HCT116 (cell line): ENCODE measurements around the gene SLC24A3. TPM values are rescaled to one million over a fixed set of nuclear protein-coding genes. Genes with fewer than 3 reads are reported as not detected.

ENCODE experiments used
- ATAC-seq: fragments of 200-7000 bp; cut with Tn5 transposase; 2 replicates; pipeline ENCODE4 v1.9.1; 2020; ENCODE audit warnings: mild to moderate bottlenecking, moderate library complexity
- BruUV-seq: library from RNA; stranded (reverse); fragments of 400-500 nt; replicated peaks from 2 replicates; lab custom pipeline; 2021; lab: Mats Ljungman, UMichigan
- CTCF ChIA-PET: fragments of 300-600 bp; sonication (Branson Sonifier 250); formaldehyde crosslinking; loops from one replicate; lab custom pipeline; 2021; ENCODE audit warnings: antibody characterized with exemption; lab: Charles Lee
- POLR2A ChIA-PET: fragments of 300-600, 350-600 bp; sonication (Branson Sonifier 250); formaldehyde crosslinking; loops from one replicate; lab custom pipeline; 2021; ENCODE audit warnings: antibody characterized with exemption; lab: Charles Lee
- RAD21 ChIA-PET, 2 experiments: fragments of 300-600 bp; sonication (Branson Sonifier 250); formaldehyde crosslinking; loops; one replicate each; lab custom pipeline; 2023; ENCODE audit warnings: low total read pairs in 2 of 2; ENCODE audit not compliant: uncharacterized antibody in 2 of 2, unreplicated experiment in 2 of 2, low non-redundant PET in 1 of 2; lab: Charles Lee
- DNase-seq: peaks from one replicate; pipeline ENCODE4 v3.0.0-alpha.2; 2010; ENCODE audit warnings: low read depth, low spot score
- H2AFZ ChIP-seq: fragments of 200-600 bp; shearing (Covaris generic), sonication (generic); 2 replicates; pipeline ENCODE4 v1.6.1; 2017; ENCODE audit warnings: low read depth, mixed run types, mixed read lengths, antibody characterized with exemption, low read length; ENCODE audit not compliant: poor library complexity, severe bottlenecking
- H3K27ac ChIP-seq: 2 replicates; pipeline ENCODE4 v1.5.1; 2012; ENCODE audit warnings: low read depth, low read length
- H3K27me3 ChIP-seq: fragments of 200-600 bp; sonication (generic); 2 replicates; pipeline ENCODE4 v1.6.1; 2016; ENCODE audit warnings: mixed run types, low read length, mixed read lengths; ENCODE audit not compliant: insufficient read depth
- H3K36me3 ChIP-seq, 2 experiments: fragments of 200-500 bp in 1 of 2; fragments of 200-600 bp in 1 of 2; sonication (Bioruptor generic) in 1 of 2; sonication (generic) in 1 of 2; 2 replicates each; pipeline versions ENCODE4 v1.5.1 to v1.6.1; 2014 to 2016; ENCODE audit warnings: low read length in 2 of 2, inconsistent platforms in 1 of 2, mixed read lengths in 1 of 2, mixed run types in 1 of 2; ENCODE audit not compliant: insufficient read depth in 2 of 2, control insufficient read depth in 1 of 2
- H3K4me1 ChIP-seq, 2 experiments: fragments of 200-600 bp in 1 of 2; sonication (generic) in 1 of 2; 2 replicates each; pipeline versions ENCODE4 v1.5.1 to v1.6.1; 2012 to 2017; ENCODE audit warnings: low read length in 2 of 2, inconsistent platforms in 1 of 2, mild to moderate bottlenecking in 1 of 2, mixed read lengths in 1 of 2, mixed run types in 1 of 2, moderate library complexity in 1 of 2; ENCODE audit not compliant: insufficient read depth in 2 of 2, control insufficient read depth in 1 of 2
- H3K4me2 ChIP-seq: fragments of 200-600 bp; sonication (generic); 2 replicates; pipeline ENCODE4 v1.6.1; 2017; ENCODE audit warnings: mixed run types, low read length, mixed read lengths
- H3K4me3 ChIP-seq, 2 experiments: fragments of 200-600 bp in 1 of 2; sonication (generic) in 1 of 2; replicated peaks in 1 of 2; 2 replicates each; pipeline ENCODE4 v1.5.1; 2011 to 2016; ENCODE audit warnings: low read length in 2 of 2, control low read depth in 1 of 2, low read depth in 1 of 2, mild to moderate bottlenecking in 1 of 2, mixed read lengths in 1 of 2, mixed run types in 1 of 2
- H3K79me2 ChIP-seq: fragments of 200-600 bp; sonication (generic); 2 replicates; pipeline ENCODE4 v1.6.1; 2017; ENCODE audit warnings: mild to moderate bottlenecking, mixed run types, low read length, moderate library complexity, mixed read lengths; ENCODE audit not compliant: insufficient read depth
- H3K9ac ChIP-seq: fragments of 200-600 bp; sonication (generic); 2 replicates; pipeline ENCODE4 v1.6.1; 2016; ENCODE audit warnings: low read length, mixed read lengths
- H3K9me2 ChIP-seq: fragments of 200-600 bp; sonication (generic), shearing (Covaris generic); 2 replicates; pipeline ENCODE4 v1.6.1; 2017; ENCODE audit warnings: mixed run types, mild to moderate bottlenecking, moderate library complexity; ENCODE audit not compliant: insufficient read depth
- H3K9me3 ChIP-seq, 2 experiments: fragments of 200-500 bp in 1 of 2; fragments of 200-600 bp in 1 of 2; sonication (Bioruptor generic) in 1 of 2; sonication (generic) in 1 of 2; 2 replicates each; pipeline ENCODE4 v1.6.1; 2014 to 2017; ENCODE audit warnings: low read length in 2 of 2, mixed read lengths in 2 of 2, inconsistent platforms in 1 of 2, low read depth in 1 of 2, mild to moderate bottlenecking in 1 of 2, mixed run types in 1 of 2, moderate library complexity in 1 of 2; ENCODE audit not compliant: control insufficient read depth in 1 of 2, insufficient read depth in 1 of 2
- H4K20me1 ChIP-seq: fragments of 200-600 bp; sonication (generic), shearing (Covaris generic); 2 replicates; pipeline ENCODE4 v1.6.1; 2017; ENCODE audit warnings: mixed run types, mild to moderate bottlenecking, moderate library complexity; ENCODE audit not compliant: insufficient read depth
- CBX3 ChIP-seq: IDR thresholded peaks from 2 replicates; pipeline ENCODE4 v1.6.1; 2012; ENCODE audit warnings: low read depth
- CEBPB ChIP-seq: IDR thresholded peaks from 2 replicates; pipeline ENCODE4 v1.6.1; 2012; ENCODE audit warnings: low read depth
- EGR1 ChIP-seq: IDR thresholded peaks from 2 replicates; pipeline ENCODE4 v1.6.1; 2012; ENCODE audit warnings: low read depth
- EZH2 ChIP-seq: fragments of 200-600 bp; sonication (generic); IDR thresholded peaks from 2 replicates; pipeline ENCODE4 v1.6.1; 2017; ENCODE audit warnings: antibody characterized with exemption, mixed run types
- EZH2phosphoT487 ChIP-seq: fragments of 200-600 bp; IDR thresholded peaks from 2 replicates; pipeline ENCODE4 v1.6.1; 2018; ENCODE audit warnings: antibody characterized with exemption, borderline replicate concordance
- FOSL1 ChIP-seq: IDR thresholded peaks from 2 replicates; pipeline ENCODE4 v1.6.1; 2012; ENCODE audit warnings: low read depth
- JUND ChIP-seq: IDR thresholded peaks from 2 replicates; pipeline ENCODE4 v1.6.1; 2012
- POLR2A ChIP-seq: IDR thresholded peaks from 2 replicates; pipeline ENCODE4 v1.7.0; 2011; ENCODE audit warnings: borderline replicate concordance; ENCODE audit not compliant: insufficient read depth, insufficient read length; ENCODE audit errors: extremely low read depth
- POLR2AphosphoS5 ChIP-seq: IDR thresholded peaks from 2 replicates; pipeline ENCODE4 v1.6.1; 2011; ENCODE audit warnings: mild to moderate bottlenecking, low read depth, low read length, moderate library complexity
- SRF ChIP-seq: IDR thresholded peaks from 2 replicates; pipeline ENCODE4 v1.6.1; 2012; ENCODE audit warnings: low read depth
- TCF7L2 ChIP-seq: IDR thresholded peaks from 2 replicates; pipeline ENCODE4 v1.7.0; 2011; ENCODE audit warnings: borderline replicate concordance, inconsistent platforms; ENCODE audit not compliant: insufficient read depth, insufficient read length; ENCODE audit errors: extremely low read depth
- ZFX ChIP-seq: fragments of 450-650 bp; IDR thresholded peaks from 2 replicates; pipeline ENCODE4 v1.6.1; 2017
- ZNF274 ChIP-seq: fragments of 200-500 bp; sonication (Bioruptor generic); IDR thresholded peaks from 2 replicates; pipeline ENCODE4 v1.6.1; 2014; ENCODE audit warnings: mild to moderate bottlenecking, low read depth, low read length, inconsistent platforms
- intact Hi-C: fragments of 100-400 bp; cut with micrococcal nuclease; formaldehyde crosslinking; loops from 2 replicates; pipeline ENCODE4 v1.10.0; 2022
- total RNA-seq: library from RNA; stranded (reverse); gene quantifications from one replicate; pipeline ENCODE4 v1.2.1, GENCODE V29; 2021; ENCODE audit not compliant: unreplicated experiment
- TF ChIP-seq, protein P1 (sequence below): IDR thresholded peaks from 2 replicates; pipeline ENCODE4 v1.6.1; 2012; ENCODE audit warnings: low read depth
- TF ChIP-seq, protein P2 (sequence below): IDR thresholded peaks from 2 replicates; pipeline ENCODE4 v1.6.1; 2011; ENCODE audit warnings: mild to moderate bottlenecking, low read length, moderate library complexity; ENCODE audit not compliant: insufficient replicate concordance; ENCODE audit errors: extremely low read depth
- TF ChIP-seq, protein P3 (sequence below), 3 experiments: fragments of 200-600 bp in 1 of 3; sonication (generic) in 1 of 3; IDR thresholded peaks in 2 of 3; conservative IDR thresholded peaks in 1 of 3; 2 replicates each; pipeline ENCODE4 v1.5.1; 2012 to 2017; ENCODE audit warnings: low read depth in 2 of 3, low read length in 2 of 3, antibody characterized with exemption in 1 of 3, borderline replicate concordance in 1 of 3, control low read depth in 1 of 3, mild to moderate bottlenecking in 1 of 3, mixed read lengths in 1 of 3, mixed run types in 1 of 3, moderate library complexity in 1 of 3; ENCODE audit not compliant: insufficient read depth in 1 of 3
- TF ChIP-seq, protein P4 (sequence below): IDR thresholded peaks from 2 replicates; pipeline ENCODE4 v1.6.1; 2012

The SLC24A3 gene
- total RNA-seq, 1 experiment from 2014 or later = not detected

DNA sequence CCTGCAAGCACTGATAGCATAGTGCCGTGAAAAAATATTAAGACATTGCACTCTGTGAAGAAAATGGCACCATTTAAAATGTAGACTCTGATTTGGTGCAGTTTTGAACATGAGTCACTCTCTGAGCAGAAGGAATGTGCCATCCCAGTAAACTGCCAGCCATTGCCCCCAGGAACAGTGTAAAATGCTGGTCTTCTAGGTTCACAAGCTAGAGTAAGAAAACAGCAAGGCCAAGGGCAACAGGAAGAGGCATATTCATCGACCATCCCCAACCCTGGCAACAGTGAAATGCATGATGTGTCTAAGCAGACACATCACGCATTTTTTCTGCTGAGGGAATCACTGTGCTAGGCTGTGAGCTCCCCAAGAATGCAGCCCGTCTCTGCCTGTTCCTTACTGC is 382.5 kb downstream of the SLC24A3 start:
- no peaks in the 10 kb centered on the region for H4K20me1 ChIP-seq
- CTCF ChIA-PET = no interaction called here
- H3K36me3 ChIP-seq = no peaks in the 10 kb centered on the region
- no peak for TF ChIP-seq TCF7L2
- TF ChIP-seq JUND = no peak
- TF ChIP-seq, protein P1, sequence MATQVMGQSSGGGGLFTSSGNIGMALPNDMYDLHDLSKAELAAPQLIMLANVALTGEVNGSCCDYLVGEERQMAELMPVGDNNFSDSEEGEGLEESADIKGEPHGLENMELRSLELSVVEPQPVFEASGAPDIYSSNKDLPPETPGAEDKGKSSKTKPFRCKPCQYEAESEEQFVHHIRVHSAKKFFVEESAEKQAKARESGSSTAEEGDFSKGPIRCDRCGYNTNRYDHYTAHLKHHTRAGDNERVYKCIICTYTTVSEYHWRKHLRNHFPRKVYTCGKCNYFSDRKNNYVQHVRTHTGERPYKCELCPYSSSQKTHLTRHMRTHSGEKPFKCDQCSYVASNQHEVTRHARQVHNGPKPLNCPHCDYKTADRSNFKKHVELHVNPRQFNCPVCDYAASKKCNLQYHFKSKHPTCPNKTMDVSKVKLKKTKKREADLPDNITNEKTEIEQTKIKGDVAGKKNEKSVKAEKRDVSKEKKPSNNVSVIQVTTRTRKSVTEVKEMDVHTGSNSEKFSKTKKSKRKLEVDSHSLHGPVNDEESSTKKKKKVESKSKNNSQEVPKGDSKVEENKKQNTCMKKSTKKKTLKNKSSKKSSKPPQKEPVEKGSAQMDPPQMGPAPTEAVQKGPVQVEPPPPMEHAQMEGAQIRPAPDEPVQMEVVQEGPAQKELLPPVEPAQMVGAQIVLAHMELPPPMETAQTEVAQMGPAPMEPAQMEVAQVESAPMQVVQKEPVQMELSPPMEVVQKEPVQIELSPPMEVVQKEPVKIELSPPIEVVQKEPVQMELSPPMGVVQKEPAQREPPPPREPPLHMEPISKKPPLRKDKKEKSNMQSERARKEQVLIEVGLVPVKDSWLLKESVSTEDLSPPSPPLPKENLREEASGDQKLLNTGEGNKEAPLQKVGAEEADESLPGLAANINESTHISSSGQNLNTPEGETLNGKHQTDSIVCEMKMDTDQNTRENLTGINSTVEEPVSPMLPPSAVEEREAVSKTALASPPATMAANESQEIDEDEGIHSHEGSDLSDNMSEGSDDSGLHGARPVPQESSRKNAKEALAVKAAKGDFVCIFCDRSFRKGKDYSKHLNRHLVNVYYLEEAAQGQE = no peak
- no peak for TF ChIP-seq ZFX
- no peak for TF ChIP-seq POLR2A
- TF ChIP-seq, protein P2, sequence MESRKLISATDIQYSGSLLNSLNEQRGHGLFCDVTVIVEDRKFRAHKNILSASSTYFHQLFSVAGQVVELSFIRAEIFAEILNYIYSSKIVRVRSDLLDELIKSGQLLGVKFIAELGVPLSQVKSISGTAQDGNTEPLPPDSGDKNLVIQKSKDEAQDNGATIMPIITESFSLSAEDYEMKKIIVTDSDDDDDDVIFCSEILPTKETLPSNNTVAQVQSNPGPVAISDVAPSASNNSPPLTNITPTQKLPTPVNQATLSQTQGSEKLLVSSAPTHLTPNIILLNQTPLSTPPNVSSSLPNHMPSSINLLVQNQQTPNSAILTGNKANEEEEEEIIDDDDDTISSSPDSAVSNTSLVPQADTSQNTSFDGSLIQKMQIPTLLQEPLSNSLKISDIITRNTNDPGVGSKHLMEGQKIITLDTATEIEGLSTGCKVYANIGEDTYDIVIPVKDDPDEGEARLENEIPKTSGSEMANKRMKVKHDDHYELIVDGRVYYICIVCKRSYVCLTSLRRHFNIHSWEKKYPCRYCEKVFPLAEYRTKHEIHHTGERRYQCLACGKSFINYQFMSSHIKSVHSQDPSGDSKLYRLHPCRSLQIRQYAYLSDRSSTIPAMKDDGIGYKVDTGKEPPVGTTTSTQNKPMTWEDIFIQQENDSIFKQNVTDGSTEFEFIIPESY = no peak
- TF ChIP-seq CBX3 = no peak
- TF ChIP-seq, protein P3, sequence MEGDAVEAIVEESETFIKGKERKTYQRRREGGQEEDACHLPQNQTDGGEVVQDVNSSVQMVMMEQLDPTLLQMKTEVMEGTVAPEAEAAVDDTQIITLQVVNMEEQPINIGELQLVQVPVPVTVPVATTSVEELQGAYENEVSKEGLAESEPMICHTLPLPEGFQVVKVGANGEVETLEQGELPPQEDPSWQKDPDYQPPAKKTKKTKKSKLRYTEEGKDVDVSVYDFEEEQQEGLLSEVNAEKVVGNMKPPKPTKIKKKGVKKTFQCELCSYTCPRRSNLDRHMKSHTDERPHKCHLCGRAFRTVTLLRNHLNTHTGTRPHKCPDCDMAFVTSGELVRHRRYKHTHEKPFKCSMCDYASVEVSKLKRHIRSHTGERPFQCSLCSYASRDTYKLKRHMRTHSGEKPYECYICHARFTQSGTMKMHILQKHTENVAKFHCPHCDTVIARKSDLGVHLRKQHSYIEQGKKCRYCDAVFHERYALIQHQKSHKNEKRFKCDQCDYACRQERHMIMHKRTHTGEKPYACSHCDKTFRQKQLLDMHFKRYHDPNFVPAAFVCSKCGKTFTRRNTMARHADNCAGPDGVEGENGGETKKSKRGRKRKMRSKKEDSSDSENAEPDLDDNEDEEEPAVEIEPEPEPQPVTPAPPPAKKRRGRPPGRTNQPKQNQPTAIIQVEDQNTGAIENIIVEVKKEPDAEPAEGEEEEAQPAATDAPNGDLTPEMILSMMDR (IDR thresholded peaks at IDR 0.05 in 2 of 3, conservative IDR thresholded peaks at IDR 0.05 in 1 of 3; ENCODE audit: borderline replicate concordance in 1 of 3, insufficient read depth in 1 of 3, low read depth in 2 of 3, low read length in 2 of 3) = no peak
- TF ChIP-seq POLR2AphosphoS5 = no peak
- no peak for TF ChIP-seq EGR1
- no peak for TF ChIP-seq ZNF274
- no peak for TF ChIP-seq SRF
- TF ChIP-seq, protein P4, sequence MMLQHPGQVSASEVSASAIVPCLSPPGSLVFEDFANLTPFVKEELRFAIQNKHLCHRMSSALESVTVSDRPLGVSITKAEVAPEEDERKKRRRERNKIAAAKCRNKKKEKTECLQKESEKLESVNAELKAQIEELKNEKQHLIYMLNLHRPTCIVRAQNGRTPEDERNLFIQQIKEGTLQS = no peak
- TF ChIP-seq EZH2phosphoT487 = no peak
- TF ChIP-seq FOSL1 = no peak
- TF ChIP-seq CEBPB = no peak
- TF ChIP-seq EZH2 = no peak
- no peak overlapping the region for H3K4me3 ChIP-seq
- no peaks in the 10 kb centered on the region for H3K9me2 ChIP-seq
- BruUV-seq = no TSS peak
- DNase-seq = no peak
- RAD21 ChIA-PET = no interaction called here
- no peaks in the 10 kb centered on the region for H3K4me1 ChIP-seq
- POLR2A ChIA-PET = no interaction called here
- no peak overlapping the region for H3K9ac ChIP-seq
- no peaks in the 10 kb centered on the region for H3K9me3 ChIP-seq
- H3K4me2 ChIP-seq = no peak overlapping the region
- no peaks in the 10 kb centered on the region for H3K79me2 ChIP-seq
- no peak for ATAC-seq
- H3K27ac ChIP-seq = no peak overlapping the region
- intact Hi-C loops = loop anchor here (5.0 kb wide), 1 partner anchor 67 kb away; no protein-coding TSS in a partner anchor
- H2AFZ ChIP-seq = no peak overlapping the region
- 0 out of 2 replicates have a peak, but pooled peaks cover 8% of the 10 kb centered on the region for H3K27me3 ChIP-seq
